Measurements from ENCODE around the gene CSAG1.
"Not testable (repeated sequence)": the region's sequence is repeated elsewhere in the genome, so short reads cannot be mapped to it uniquely, and the experiment has no call there.

CSAG1 gene

GRCh38 chrX:152697952-152698931, 35.3 kb downstream of the CSAG1 start, which contains the start of gene MAGEA3:
Gene MAGEA3, plus strand, starts transcription at chrX:152698794. Its CDS starts 2,039 bp downstream, at chrX:152700833.
- not testable (repeated sequence) for DNase-seq (ENCODE audit: low read depth)

- DNase-seq (ENCODE audit: low read depth), result not testable (repeated sequence)
These were observed 52.5 kb downstream of the CSAG1 start for GRCh38 chrX:152681012-152681411.
